GM12878 (cell line): Measurements from ENCODE around the gene ARL15. TPM values are rescaled to one million over a fixed set of nuclear protein-coding genes. Genes with fewer than 3 reads are reported as not detected.
"Not testable (repeated sequence)": the region's sequence is repeated elsewhere in the genome, so short reads cannot be mapped to it uniquely, and the experiment has no call there.

Source experiments
- ATAC-seq: fragments of 200-7000 bp; cut with Tn5 transposase; 3 replicates; pipeline ENCODE4 v1.9.1; 2020; ENCODE audit warnings: mild to moderate bottlenecking, moderate library complexity
- BruUV-seq: library from RNA; stranded (reverse); fragments of 400-500 nt; replicated peaks from 2 replicates; lab custom pipeline; 2021; lab: Mats Ljungman, UMichigan
- CTCF ChIA-PET: fragments of 300-600 bp; sonication (Branson Sonifier 250); formaldehyde crosslinking; extraction: SDS; loops from one replicate; lab custom pipeline; 2021; ENCODE audit warnings: inconsistent platforms; lab: Yijun Ruan, JAX
- POLR2A ChIA-PET: fragments of 350-600 bp; formaldehyde crosslinking; extraction: SDS; loops from one replicate; lab custom pipeline; 2021; ENCODE audit warnings: inconsistent platforms; lab: Charles Lee
- RAD21 ChIA-PET: fragments of 300-600 bp; sonication (Branson Sonifier 250); formaldehyde crosslinking; loops from one replicate; lab custom pipeline; 2023; ENCODE audit warnings: antibody characterized with exemption; ENCODE audit not compliant: unreplicated experiment; lab: Charles Lee
- SMC1A ChIA-PET: fragments of 300-600 bp; sonication (Branson Sonifier 250); formaldehyde crosslinking; loops from one replicate; lab custom pipeline; 2023; ENCODE audit not compliant: unreplicated experiment, uncharacterized antibody; lab: Charles Lee
- DNase-seq: peaks from one replicate; pipeline ENCODE4 v3.0.0-alpha.2; 2011; ENCODE audit warnings: low read depth, low spot score
- FAIRE-seq: peaks from 3 replicates; lab custom pipeline; 2011; peaks lifted over from hg19 to GRCh38; lab: Jason Lieb, UNC
- H2AFZ ChIP-seq: 2 replicates; pipeline ENCODE4 v1.6.0; 2011; ENCODE audit warnings: low read depth, low read length, control low read depth; ENCODE audit not compliant: control insufficient read depth
- H3K27ac ChIP-seq: 2 replicates; pipeline ENCODE4 v1.5.1; 2011; ENCODE audit warnings: control low read depth; ENCODE audit not compliant: control insufficient read depth, insufficient read depth
- H3K27me3 ChIP-seq, 2 experiments: replicated peaks in 1 of 2; 2 replicates each; pipeline versions ENCODE4 v1.6.0 to v1.6.1; 2011; ENCODE audit warnings: low read length in 1 of 2; ENCODE audit not compliant: control insufficient read depth in 2 of 2, insufficient read depth in 2 of 2
- H3K36me3 ChIP-seq, 2 experiments: 2 replicates each; pipeline ENCODE4 v1.5.1; 2011; ENCODE audit warnings: low read length in 1 of 2; ENCODE audit not compliant: control insufficient read depth in 2 of 2, insufficient read depth in 2 of 2
- H3K4me1 ChIP-seq: 2 replicates; pipeline ENCODE4 v1.6.1; 2011; ENCODE audit warnings: mild to moderate bottlenecking, low read length, moderate library complexity, mixed read lengths; ENCODE audit not compliant: control insufficient read depth, insufficient read depth
- H3K4me2 ChIP-seq: 2 replicates; pipeline ENCODE4 v1.6.0; 2011; ENCODE audit warnings: control low read depth; ENCODE audit not compliant: control insufficient read depth, insufficient read depth
- H3K4me3 ChIP-seq: fragments of 200-600 bp; sonication (generic); 2 replicates; pipeline ENCODE4 v1.5.1; 2016
- H3K79me2 ChIP-seq: 2 replicates; pipeline ENCODE4 v1.6.0; 2011; ENCODE audit warnings: low read length; ENCODE audit not compliant: control insufficient read depth, insufficient read depth
- H3K9ac ChIP-seq: 2 replicates; pipeline ENCODE4 v1.8.0; 2011; ENCODE audit warnings: low read length, control low read depth, mixed read lengths; ENCODE audit not compliant: control insufficient read depth, insufficient read depth
- H3K9me3 ChIP-seq: replicated peaks from 3 replicates; pipeline ENCODE4 v1.5.1; 2011; ENCODE audit warnings: mild to moderate bottlenecking, low read length; ENCODE audit not compliant: control insufficient read depth, insufficient read depth
- H4K20me1 ChIP-seq: 2 replicates; pipeline ENCODE4 v1.6.0; 2011; ENCODE audit not compliant: control insufficient read depth, insufficient read depth
- ASH2L ChIP-seq: fragments of 300-600, 200-600 bp; sonication (generic); IDR thresholded peaks from 2 replicates; pipeline ENCODE4 v1.6.1; 2017; ENCODE audit warnings: low read depth, mild to moderate bottlenecking, borderline replicate concordance
- CUX1 ChIP-seq: IDR thresholded peaks from 2 replicates; pipeline ENCODE4 v1.6.1; 2012; ENCODE audit warnings: improper control_type of control experiment, low read depth, low read length; ENCODE audit not compliant: insufficient replicate concordance
- PAX5 ChIP-seq: IDR thresholded peaks from 2 replicates; pipeline ENCODE4 v1.6.1; 2011; ENCODE audit warnings: low read depth, low read length, borderline replicate concordance
- RB1 ChIP-seq: fragments of 450-650 bp; formaldehyde crosslinking; IDR thresholded peaks from 2 replicates; pipeline ENCODE4 v1.6.1; 2017; ENCODE audit warnings: mild to moderate bottlenecking, borderline replicate concordance
- ZNF207 ChIP-seq: fragments of 450-650 bp; IDR thresholded peaks from 2 replicates; pipeline ENCODE4 v1.6.1; 2014; ENCODE audit warnings: antibody characterized with exemption, mild to moderate bottlenecking, borderline replicate concordance
- WGBS: methylation state at CpG from one replicate; pipeline ENCODE4 v1.1.6; 2016; ENCODE audit warnings: low lambda C conversion rate; ENCODE audit not compliant: insufficient replicate concordance, insufficient coverage; ENCODE audit errors: missing lambda C conversion rate; 5-methylcytosine and 5-hydroxymethylcytosine counted together
- in situ Hi-C: fragments of 300-500 bp; cut with MboI; formaldehyde crosslinking; loops from 9 replicates; pipeline ENCODE4 v1.14.3; 2018; ENCODE audit warnings: mixed read lengths
- intact Hi-C: fragments of 100-400 bp; cut with micrococcal nuclease; formaldehyde crosslinking; loops from one replicate; pipeline ENCODE4 v1.14.2; 2022; ENCODE audit not compliant: unreplicated experiment
- polyA plus RNA-seq, 11 experiments: library from polyadenylated mRNA; depleted of rRNA in 4 of 11; unstranded in 6 of 11; stranded (reverse) in 5 of 11; fragments of >200 nt; fragmentation: Nextera tagmentation in 4 of 11; fragmentation: Illumina TruSeq in 1 of 11; extraction: Ambion mirVana in 4 of 11; extraction: Trizol in 1 of 11; gene quantifications; 1 replicate in 1 of 11; 2 replicates in 10 of 11; pipeline versions ENCODE4 v1.2.1 to v1.2.3, GENCODE V29; 2011 to 2016; ENCODE audit warnings: inconsistent platforms in 2 of 11, missing spikeins in 2 of 11, low read depth in 1 of 11
- total RNA-seq, 4 experiments: library from RNA; depleted of rRNA in 3 of 4; stranded (reverse); fragments of >200 nt in 3 of 4; fragmentation: Illumina TruSeq in 1 of 4; extraction: Trizol in 1 of 4; gene quantifications; 2 replicates each; pipeline versions ENCODE4 v1.2.1 to v1.2.3, GENCODE V29; 2013 to 2021
- TF ChIP-seq, protein P1 (sequence below): fragments of 450-650 bp; IDR thresholded peaks from 2 replicates; pipeline ENCODE4 v1.6.1; 2017; ENCODE audit warnings: mild to moderate bottlenecking

ARL15 gene
- total and polyA plus RNA-seq, 10 of the 15 experiments (the other 5 are each of a cell fraction or from before 2014, with no cell fraction given) = 3.6 to 11.0 (median 7.7) TPM

GRCh38 chr5:54360089-54360488 is 49.7 kb upstream of the ARL15 start (continued):
- TF ChIP-seq, protein P1, sequence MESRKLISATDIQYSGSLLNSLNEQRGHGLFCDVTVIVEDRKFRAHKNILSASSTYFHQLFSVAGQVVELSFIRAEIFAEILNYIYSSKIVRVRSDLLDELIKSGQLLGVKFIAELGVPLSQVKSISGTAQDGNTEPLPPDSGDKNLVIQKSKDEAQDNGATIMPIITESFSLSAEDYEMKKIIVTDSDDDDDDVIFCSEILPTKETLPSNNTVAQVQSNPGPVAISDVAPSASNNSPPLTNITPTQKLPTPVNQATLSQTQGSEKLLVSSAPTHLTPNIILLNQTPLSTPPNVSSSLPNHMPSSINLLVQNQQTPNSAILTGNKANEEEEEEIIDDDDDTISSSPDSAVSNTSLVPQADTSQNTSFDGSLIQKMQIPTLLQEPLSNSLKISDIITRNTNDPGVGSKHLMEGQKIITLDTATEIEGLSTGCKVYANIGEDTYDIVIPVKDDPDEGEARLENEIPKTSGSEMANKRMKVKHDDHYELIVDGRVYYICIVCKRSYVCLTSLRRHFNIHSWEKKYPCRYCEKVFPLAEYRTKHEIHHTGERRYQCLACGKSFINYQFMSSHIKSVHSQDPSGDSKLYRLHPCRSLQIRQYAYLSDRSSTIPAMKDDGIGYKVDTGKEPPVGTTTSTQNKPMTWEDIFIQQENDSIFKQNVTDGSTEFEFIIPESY = no peak
- TF ChIP-seq ZNF207 (no peak), ASH2L (no peak)

- H3K79me2 ChIP-seq = no peaks in the 10 kb centered on the region
- no peak overlapping the region for H3K4me2 ChIP-seq
- H3K27ac ChIP-seq = no peak overlapping the region
- H3K36me3 ChIP-seq = no peaks in the 10 kb centered on the region
- peaks cover 4% of the 10 kb centered on the region; the same call in 2 of the 3 replicates for H3K9me3 ChIP-seq
- no peaks in the 10 kb centered on the region; a peak in 1 of 4 replicates for H3K27me3 ChIP-seq
- TF ChIP-seq PAX5 (no peak), RB1 (no peak), CUX1 (no peak)
- CTCF ChIA-PET = interaction anchor here (1.6 kb wide), 1 partner anchor 132 kb away, joined by 4 read pairs; no protein-coding TSS in a partner anchor
- H3K4me3 ChIP-seq = no peak overlapping the region
- no peaks in the 10 kb centered on the region for H3K4me1 ChIP-seq
- intact Hi-C loops (no loop called here), in situ Hi-C loops (no loop called here)
- RAD21 ChIA-PET = no interaction called here
- DNase-seq (no peak), FAIRE-seq (no peak), ATAC-seq (no peak)
- SMC1A ChIA-PET = interaction anchor here (1.4 kb wide), 1 partner anchor 15 kb away, joined by 3 read pairs; no protein-coding TSS in a partner anchor
- no TSS peak for BruUV-seq
- POLR2A ChIA-PET = no interaction called here
- H3K9ac ChIP-seq = no peak overlapping the region
- no peak overlapping the region for H2AFZ ChIP-seq
- H4K20me1 ChIP-seq = no peaks in the 10 kb centered on the region
- 1% methylated on average over 4 of the region's 4 CpGs for WGBS
These were observed 47.2 kb upstream of the ARL15 start for GRCh38 chr5:54357408-54358058.

GRCh38 chr5:54353933-54354564 is 43.7 kb upstream of the ARL15 start:
- ATAC-seq, CTCF ChIA-PET, H3K9ac ChIP-seq, H4K20me1 ChIP-seq, H3K79me2 ChIP-seq, H3K4me3 ChIP-seq, RAD21 ChIA-PET, H3K4me2 ChIP-seq, in situ Hi-C loops, DNase-seq, H2AFZ ChIP-seq, POLR2A ChIA-PET, H3K27me3 ChIP-seq, H3K4me1 ChIP-seq, intact Hi-C loops, SMC1A ChIA-PET, H3K27ac ChIP-seq, H3K9me3 ChIP-seq, H3K36me3 ChIP-seq, FAIRE-seq, BruUV-seq: not testable (repeated sequence)
